H9 (cell line): Measurements from ENCODE around the gene RETSAT. TPM values are rescaled to one million over a fixed set of nuclear protein-coding genes. Genes with fewer than 3 reads are reported as not detected.

Source experiments
- DNase-seq: peaks from one replicate; pipeline ENCODE4 v3.0.0-alpha.2; 2017
- H2AFZ ChIP-seq: one replicate; pipeline ENCODE4 v1.6.1; 2013; ENCODE audit warnings: mild to moderate bottlenecking, low read length, control low read depth, moderate library complexity
- H2AK5ac ChIP-seq: 2 replicates; pipeline ENCODE4 v1.6.1; 2013; ENCODE audit warnings: low read length, control low read depth, mixed read lengths; ENCODE audit not compliant: insufficient read length
- H2BK120ac ChIP-seq: one replicate; pipeline ENCODE4 v1.6.1; 2013; ENCODE audit warnings: low read depth, mild to moderate bottlenecking, low read length, control low read depth, inconsistent platforms; ENCODE audit not compliant: poor library complexity, severe bottlenecking
- H2BK12ac ChIP-seq: 2 replicates; pipeline ENCODE4 v1.6.1; 2013; ENCODE audit warnings: low read length, control low read depth, mixed read lengths, low read depth; ENCODE audit not compliant: insufficient read length
- H2BK15ac ChIP-seq: 2 replicates; pipeline ENCODE4 v1.6.1; 2013; ENCODE audit warnings: low read depth, low read length, control low read depth
- H2BK20ac ChIP-seq: one replicate; pipeline ENCODE4 v1.6.1; 2013; ENCODE audit warnings: low read depth, mild to moderate bottlenecking, low read length, control low read depth, inconsistent platforms; ENCODE audit not compliant: poor library complexity, severe bottlenecking
- H2BK5ac ChIP-seq: 2 replicates; pipeline ENCODE4 v1.6.1; 2013; ENCODE audit warnings: low read length, control low read depth, mixed read lengths; ENCODE audit not compliant: insufficient read length
- H3K14ac ChIP-seq: 2 replicates; pipeline ENCODE4 v1.6.1; 2013; ENCODE audit warnings: low read length, control low read depth; ENCODE audit not compliant: insufficient read depth
- H3K18ac ChIP-seq: 2 replicates; pipeline ENCODE4 v1.6.1; 2013; ENCODE audit warnings: low read depth, mild to moderate bottlenecking, mixed read lengths, low read length, control low read depth; ENCODE audit not compliant: insufficient read length
- H3K23ac ChIP-seq: 2 replicates; pipeline ENCODE4 v1.6.1; 2013; ENCODE audit warnings: low read length, control low read depth, mixed read lengths, low read depth; ENCODE audit not compliant: insufficient read length
- H3K23me2 ChIP-seq: 2 replicates; pipeline ENCODE4 v1.6.1; 2013; ENCODE audit warnings: low read depth, mild to moderate bottlenecking, mixed read lengths, low read length, control low read depth; ENCODE audit not compliant: insufficient read length, poor library complexity, severe bottlenecking
- H3K27ac ChIP-seq: 2 replicates; pipeline ENCODE4 v1.5.1; 2013; ENCODE audit warnings: low read length, control low read depth, mixed read lengths, low read depth; ENCODE audit not compliant: insufficient read length
- H3K27me3 ChIP-seq: 2 replicates; pipeline ENCODE4 v1.6.1; 2013; ENCODE audit warnings: low read length, control low read depth, inconsistent platforms; ENCODE audit not compliant: insufficient read depth
- H3K4ac ChIP-seq: 2 replicates; pipeline ENCODE4 v1.6.1; 2013; ENCODE audit warnings: low read depth, mild to moderate bottlenecking, control low read depth, inconsistent platforms, low read length, moderate library complexity
- H3K4me1 ChIP-seq: 2 replicates; pipeline ENCODE4 v1.6.1; 2013; ENCODE audit warnings: low read length, control low read depth, inconsistent platforms; ENCODE audit not compliant: insufficient read depth
- H3K4me2 ChIP-seq: 2 replicates; pipeline ENCODE4 v1.6.1; 2013; ENCODE audit warnings: low read length, control low read depth, mixed read lengths; ENCODE audit not compliant: insufficient read length, insufficient read depth
- H3K56ac ChIP-seq: 2 replicates; pipeline ENCODE4 v1.6.1; 2013; ENCODE audit warnings: low read depth, mild to moderate bottlenecking, mixed read lengths, low read length, control low read depth; ENCODE audit not compliant: insufficient read length
- H3K79me1 ChIP-seq: 2 replicates; pipeline ENCODE4 v1.6.1; 2013; ENCODE audit warnings: low read depth, mild to moderate bottlenecking, moderate library complexity, low read length, control low read depth, inconsistent platforms; ENCODE audit not compliant: insufficient read depth, poor library complexity, severe bottlenecking
- H3K79me2 ChIP-seq: 2 replicates; pipeline ENCODE4 v1.6.1; 2013; ENCODE audit warnings: low read length, control low read depth, inconsistent platforms; ENCODE audit not compliant: insufficient read depth
- H3K9ac ChIP-seq: 2 replicates; pipeline ENCODE4 v1.6.1; 2013; ENCODE audit warnings: low read length, control low read depth, mixed read lengths; ENCODE audit not compliant: insufficient read length; ENCODE audit errors: extremely low read depth
- H3K9me3 ChIP-seq: one replicate; pipeline ENCODE4 v1.6.1; 2013; ENCODE audit warnings: low read depth, low read length, inconsistent platforms; ENCODE audit not compliant: control insufficient read depth
- H3T11ph ChIP-seq: one replicate; pipeline ENCODE4 v1.6.1; 2013; ENCODE audit warnings: mild to moderate bottlenecking, low read length, control low read depth, inconsistent platforms
- H4K20me1 ChIP-seq: one replicate; pipeline ENCODE4 v1.6.1; 2013; ENCODE audit not compliant: control insufficient read depth, insufficient read length, insufficient read depth
- H4K5ac ChIP-seq: 2 replicates; pipeline ENCODE4 v1.6.1; 2013; ENCODE audit warnings: low read depth, mild to moderate bottlenecking, mixed read lengths, low read length, control low read depth; ENCODE audit not compliant: insufficient read length
- H4K8ac ChIP-seq: replicated peaks from 2 replicates; pipeline ENCODE4 v1.6.1; 2013; ENCODE audit warnings: low read length, control low read depth, mixed read lengths, low read depth; ENCODE audit not compliant: insufficient read length
- H4K91ac ChIP-seq: 2 replicates; pipeline ENCODE4 v1.6.1; 2013; ENCODE audit warnings: low read depth, mild to moderate bottlenecking, moderate library complexity, mixed read lengths, low read length, control low read depth; ENCODE audit not compliant: insufficient read length
- H3K27ac Mint-ChIP-seq, 3 experiments: 2 replicates in 2 of 3; 3 replicates in 1 of 3; pipeline ENCODE4 v1.8.0; 2020 to 2021; ENCODE audit warnings: mixed read lengths in 3 of 3, mild to moderate bottlenecking in 1 of 3, moderate library complexity in 1 of 3
- H3K27me3 Mint-ChIP-seq: 2 replicates; pipeline ENCODE4 v1.8.0; 2021; ENCODE audit warnings: low read depth, mild to moderate bottlenecking, moderate library complexity, mixed read lengths
- H3K36me3 Mint-ChIP-seq, 3 experiments: 2 replicates in 2 of 3; 3 replicates in 1 of 3; pipeline ENCODE4 v1.8.0; 2020 to 2021; ENCODE audit warnings: low read depth in 3 of 3, mixed read lengths in 3 of 3; ENCODE audit not compliant: insufficient read depth in 1 of 3
- H3K4me1 Mint-ChIP-seq, 2 experiments: 2 replicates each; pipeline ENCODE4 v1.8.0; 2020; ENCODE audit warnings: mixed read lengths in 2 of 2
- H3K4me3 Mint-ChIP-seq, 2 experiments: 2 replicates in 1 of 2; 3 replicates in 1 of 2; pipeline ENCODE4 v1.8.0; 2020 to 2021; ENCODE audit warnings: mild to moderate bottlenecking in 2 of 2, mixed read lengths in 2 of 2, moderate library complexity in 1 of 2
- H3K9me3 Mint-ChIP-seq, 2 experiments: 2 replicates in 1 of 2; 3 replicates in 1 of 2; pipeline ENCODE4 v1.8.0; 2020; ENCODE audit warnings: mild to moderate bottlenecking in 2 of 2, mixed read lengths in 2 of 2, moderate library complexity in 1 of 2
- WGBS: extraction: QIAGEN DNeasy Blood & Tissue Kit; methylation state at CpG from one replicate; pipeline ENCODE4 v1.1.7; 2013; ENCODE audit warnings: missing lambda C conversion rate, low lambda C conversion rate, mixed read lengths; ENCODE audit not compliant: insufficient read length; ENCODE audit errors: extremely low coverage; 5-methylcytosine and 5-hydroxymethylcytosine counted together
- total RNA-seq: library from RNA; stranded (reverse); gene quantifications from 2 replicates; pipeline ENCODE4 v1.2.1, GENCODE V29; 2021
- TF ChIP-seq, protein P1 (sequence below): fragments of 200-600 bp; sonication (generic); conservative IDR thresholded peaks from 3 replicates; pipeline ENCODE4 v1.8.0; 2021; ENCODE audit warnings: antibody characterized with exemption, mild to moderate bottlenecking

RETSAT gene
- total RNA-seq, 1 experiment from 2014 or later = 16.7 TPM

- no peak overlapping the region for H3K14ac ChIP-seq
- H3K9me3 Mint-ChIP-seq = no peaks in the 10 kb centered on the region
- TF ChIP-seq, protein P1, sequence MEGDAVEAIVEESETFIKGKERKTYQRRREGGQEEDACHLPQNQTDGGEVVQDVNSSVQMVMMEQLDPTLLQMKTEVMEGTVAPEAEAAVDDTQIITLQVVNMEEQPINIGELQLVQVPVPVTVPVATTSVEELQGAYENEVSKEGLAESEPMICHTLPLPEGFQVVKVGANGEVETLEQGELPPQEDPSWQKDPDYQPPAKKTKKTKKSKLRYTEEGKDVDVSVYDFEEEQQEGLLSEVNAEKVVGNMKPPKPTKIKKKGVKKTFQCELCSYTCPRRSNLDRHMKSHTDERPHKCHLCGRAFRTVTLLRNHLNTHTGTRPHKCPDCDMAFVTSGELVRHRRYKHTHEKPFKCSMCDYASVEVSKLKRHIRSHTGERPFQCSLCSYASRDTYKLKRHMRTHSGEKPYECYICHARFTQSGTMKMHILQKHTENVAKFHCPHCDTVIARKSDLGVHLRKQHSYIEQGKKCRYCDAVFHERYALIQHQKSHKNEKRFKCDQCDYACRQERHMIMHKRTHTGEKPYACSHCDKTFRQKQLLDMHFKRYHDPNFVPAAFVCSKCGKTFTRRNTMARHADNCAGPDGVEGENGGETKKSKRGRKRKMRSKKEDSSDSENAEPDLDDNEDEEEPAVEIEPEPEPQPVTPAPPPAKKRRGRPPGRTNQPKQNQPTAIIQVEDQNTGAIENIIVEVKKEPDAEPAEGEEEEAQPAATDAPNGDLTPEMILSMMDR = no peak
- H4K5ac ChIP-seq = no peak overlapping the region
- H2BK12ac ChIP-seq = no peak overlapping the region
- peaks cover 16% of the 10 kb centered on the region for H3K79me1 ChIP-seq
- no peak overlapping the region for H3K27ac ChIP-seq
- peaks cover 37 to 81% (median 74%) of the 10 kb centered on the region in 3 experiments; a peak in 6 of 7 replicates for H3K36me3 Mint-ChIP-seq
- no peak overlapping the region for H3K23ac ChIP-seq
- H3K23me2 ChIP-seq = peaks cover 18% of the 10 kb centered on the region
- H3K4me1 Mint-ChIP-seq = peaks cover 24 to 25% of the 10 kb centered on the region in 2 experiments
- no peak overlapping the region for H4K91ac ChIP-seq
- DNase-seq = no peak
- no peak overlapping the region for H3K27ac Mint-ChIP-seq
- H3K4me1 ChIP-seq = no peaks in the 10 kb centered on the region
- no peak overlapping the region for H2BK120ac ChIP-seq
- H3K27me3 Mint-ChIP-seq = no peaks in the 10 kb centered on the region; the same call in 1 of the 2 replicates
- no peaks in the 10 kb centered on the region for H3K27me3 ChIP-seq
- H3K4me2 ChIP-seq = no peak overlapping the region
- no peak overlapping the region for H2BK20ac ChIP-seq
- WGBS = no CpG with 5 or more reads among the region's 9 CpGs
- H3K9me3 ChIP-seq = no peaks in the 10 kb centered on the region
- H2BK5ac ChIP-seq = no peak overlapping the region
- no peak overlapping the region for H3K18ac ChIP-seq
- H4K8ac ChIP-seq = no peak overlapping the region
- H3K79me2 ChIP-seq = peaks cover 8% of the 10 kb centered on the region; the same call in 1 of the 2 replicates
- no peak overlapping the region for H2BK15ac ChIP-seq
- H3T11ph ChIP-seq = no peak overlapping the region
- H3K4ac ChIP-seq = no peak overlapping the region
- no peak overlapping the region for H3K4me3 Mint-ChIP-seq
- no peak overlapping the region for H2AFZ ChIP-seq
- no peak overlapping the region for H3K56ac ChIP-seq
- no peaks in the 10 kb centered on the region for H4K20me1 ChIP-seq
- H2AK5ac ChIP-seq = no peak overlapping the region
- no peak overlapping the region for H3K9ac ChIP-seq
Observed at GRCh38 chr2:85323351-85323987, 30.9 kb downstream of the RETSAT start.
